ENCODE measurements around the gene ENG. TPM values are rescaled to one million over a fixed set of nuclear protein-coding genes. Genes with fewer than 3 reads are reported as not detected.
A peak's percentile ranks its signal among the peaks of the same experiment; 100 is the strongest.

ENG gene
- total RNA-seq, 6 experiments from 2014 or later: 27.4 to 90.1 (median 54.1) TPM

DNA sequence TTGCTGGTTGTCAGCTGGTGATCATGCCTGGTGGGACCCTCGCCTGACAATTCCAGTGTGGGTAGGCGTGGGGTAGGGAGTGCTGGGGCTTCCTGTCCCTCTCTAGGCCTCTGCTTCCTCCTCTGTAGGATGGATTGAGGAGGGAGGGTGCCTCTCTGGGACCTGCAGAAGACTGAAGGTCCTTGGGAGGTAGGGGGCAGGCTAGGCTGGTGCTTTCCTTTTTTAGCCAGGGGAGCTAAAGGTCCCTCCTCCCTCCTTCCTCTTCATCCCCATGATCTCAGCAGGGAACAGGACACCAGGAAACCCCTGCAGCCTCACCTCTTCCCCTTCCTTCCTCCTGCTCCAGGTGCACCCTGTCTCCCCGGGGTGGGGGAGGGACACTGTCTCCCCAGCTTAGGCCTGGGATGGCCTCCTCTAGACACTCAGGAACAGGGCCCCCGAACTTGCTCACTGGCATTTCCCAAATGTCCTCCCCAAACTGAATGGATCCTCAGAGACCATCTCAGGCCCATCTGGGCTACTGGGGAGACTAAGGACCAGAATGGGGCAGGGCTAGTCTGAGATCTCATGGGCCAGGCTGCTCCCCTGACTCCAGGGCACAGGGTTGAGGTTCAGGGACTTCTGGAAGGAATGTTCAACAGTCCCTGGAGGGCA is 84.4 kb downstream of the ENG start:
- H3K27ac ChIP-seq: peak overlapping the region; percentile 3 to 31 (median 11)
- no peaks in the 10 kb centered on the region for H3K27me3 ChIP-seq
- H3K4me3 ChIP-seq: peak overlapping the region; percentile 46 to 56 (median 50)
- DNase-seq (no peak), ATAC-seq (no peak)
- intact Hi-C loops (cut with DNase I): no loop called here
- no peak for TF ChIP-seq CTCF (IDR thresholded peaks at IDR 0.05)
- TF ChIP-seq POLR2A (IDR thresholded peaks at IDR 0.05): no peak
- H3K4me1 ChIP-seq: peaks cover 0 to 6% (median 3%) of the 10 kb centered on the region in 4 donors
- 33% methylated on average over 1 of the region's 4 CpGs for WGBS (ENCODE audit: insufficient coverage, low coverage, low lambda C conversion rate, missing lambda C conversion rate)
- no peaks in the 10 kb centered on the region for H3K9me3 ChIP-seq
- no peaks in the 10 kb centered on the region for H3K36me3 ChIP-seq

DNA sequence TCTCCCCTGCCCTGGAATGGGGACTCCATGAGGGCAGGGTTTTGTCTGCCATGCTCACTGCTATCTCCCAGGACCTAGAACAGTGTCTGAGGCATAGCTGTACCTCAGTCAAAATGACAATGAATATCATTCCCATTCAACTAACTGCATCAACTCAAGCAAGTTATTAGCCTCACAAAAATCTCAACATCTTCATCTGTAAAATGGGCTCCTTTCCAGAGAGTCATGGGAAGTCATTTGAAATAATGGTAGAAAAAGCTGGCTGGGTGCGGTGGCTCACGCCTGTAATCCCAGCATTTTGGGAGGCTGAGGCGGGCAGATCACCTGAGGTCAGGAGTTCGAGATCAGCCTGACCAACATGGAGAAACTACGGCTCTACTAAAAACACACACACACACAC is 85.4 kb downstream of the ENG start:
- ATAC-seq: no peak
- 73% methylated on average over 4 of the region's 5 CpGs for WGBS (ENCODE audit: insufficient coverage, low coverage, low lambda C conversion rate, missing lambda C conversion rate)
- H3K27me3 ChIP-seq: no peaks in the 10 kb centered on the region
- intact Hi-C loops (cut with DNase I): no loop called here
- no peaks in the 10 kb centered on the region for H3K9me3 ChIP-seq
- peaks cover 0 to 6% (median 3%) of the 10 kb centered on the region in 4 donors for H3K4me1 ChIP-seq
- no peaks in the 10 kb centered on the region for H3K36me3 ChIP-seq
- no peak overlapping the region for H3K4me3 ChIP-seq
- no peak for TF ChIP-seq POLR2A (IDR thresholded peaks at IDR 0.05)
- no peak for TF ChIP-seq CTCF (IDR thresholded peaks at IDR 0.05)
- H3K27ac ChIP-seq: peak overlapping the region in 1 of 3 donors; percentile 74
- DNase-seq: no peak

DNA sequence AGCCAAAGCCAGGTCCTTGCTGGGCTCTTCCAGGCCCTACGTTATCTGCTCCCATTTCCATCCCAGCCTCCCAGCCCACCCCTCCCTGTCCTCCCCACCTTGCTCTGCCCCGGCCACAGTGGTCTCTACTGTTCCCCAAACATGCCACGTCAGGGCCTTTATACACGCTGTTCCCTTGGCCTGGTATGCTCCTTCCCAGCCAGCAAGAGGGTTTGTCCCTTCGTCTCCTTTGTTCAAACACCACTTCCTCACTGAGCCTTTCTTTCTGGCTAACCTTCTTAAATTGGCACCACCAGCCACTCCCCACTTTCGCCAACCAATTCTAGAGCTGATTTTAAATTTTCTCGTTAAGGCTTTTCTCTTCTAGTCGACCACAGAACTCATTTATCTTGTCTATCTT is 85.8 kb downstream of the ENG start:
- DNase-seq: no peak
- H3K27me3 ChIP-seq: no peaks in the 10 kb centered on the region
- no peaks in the 10 kb centered on the region for H3K36me3 ChIP-seq
- ATAC-seq: no peak
- H3K4me3 ChIP-seq: no peak overlapping the region
- H3K9me3 ChIP-seq: no peaks in the 10 kb centered on the region
- H3K27ac ChIP-seq: peak overlapping the region in 2 of 3 donors; percentile 40 to 74
- WGBS (ENCODE audit: insufficient coverage, low coverage, low lambda C conversion rate, missing lambda C conversion rate): 56% methylated on average over 5 of the region's 8 CpGs
- TF ChIP-seq POLR2A (IDR thresholded peaks at IDR 0.05): no peak
- no peak for TF ChIP-seq CTCF (IDR thresholded peaks at IDR 0.05)
- intact Hi-C loops (cut with DNase I): no loop called here
- H3K4me1 ChIP-seq: peaks cover 0 to 6% (median 3%) of the 10 kb centered on the region in 4 donors

GRCh38 chr9:127767909-127768331 is 86.5 kb downstream of the ENG start:
- Histone ChIP-seq H3K9me3 (no peaks in the 10 kb centered on the region), H3K4me1 (peaks cover 0 to 6% (median 3%) of the 10 kb centered on the region in 4 donors), H3K27me3 (no peaks in the 10 kb centered on the region), H3K4me3 (no peak overlapping the region), H3K36me3 (no peaks in the 10 kb centered on the region), H3K27ac (peak overlapping the region; percentile 1 to 74 (median 40))
- DNase-seq (no peak), ATAC-seq (no peak)
- 51% methylated on average over 5 of the region's 13 CpGs for WGBS (ENCODE audit: insufficient coverage, low coverage, low lambda C conversion rate, missing lambda C conversion rate)
- no peak for TF ChIP-seq CTCF (IDR thresholded peaks at IDR 0.05)
- TF ChIP-seq POLR2A (IDR thresholded peaks at IDR 0.05): no peak
- intact Hi-C loops (cut with DNase I): no loop called here
